GM04504 (cell line): ENCODE data around the gene FBXL16.
"Not testable (repeated sequence)": the region's sequence is repeated elsewhere in the genome, so short reads cannot be mapped to it uniquely, and the experiment has no call there.

ENCODE experiments used
- DNase-seq: peaks from one replicate; pipeline ENCODE4 v3.0.0-alpha.2; 2012; ENCODE audit warnings: low read depth

Gene FBXL16

DNA sequence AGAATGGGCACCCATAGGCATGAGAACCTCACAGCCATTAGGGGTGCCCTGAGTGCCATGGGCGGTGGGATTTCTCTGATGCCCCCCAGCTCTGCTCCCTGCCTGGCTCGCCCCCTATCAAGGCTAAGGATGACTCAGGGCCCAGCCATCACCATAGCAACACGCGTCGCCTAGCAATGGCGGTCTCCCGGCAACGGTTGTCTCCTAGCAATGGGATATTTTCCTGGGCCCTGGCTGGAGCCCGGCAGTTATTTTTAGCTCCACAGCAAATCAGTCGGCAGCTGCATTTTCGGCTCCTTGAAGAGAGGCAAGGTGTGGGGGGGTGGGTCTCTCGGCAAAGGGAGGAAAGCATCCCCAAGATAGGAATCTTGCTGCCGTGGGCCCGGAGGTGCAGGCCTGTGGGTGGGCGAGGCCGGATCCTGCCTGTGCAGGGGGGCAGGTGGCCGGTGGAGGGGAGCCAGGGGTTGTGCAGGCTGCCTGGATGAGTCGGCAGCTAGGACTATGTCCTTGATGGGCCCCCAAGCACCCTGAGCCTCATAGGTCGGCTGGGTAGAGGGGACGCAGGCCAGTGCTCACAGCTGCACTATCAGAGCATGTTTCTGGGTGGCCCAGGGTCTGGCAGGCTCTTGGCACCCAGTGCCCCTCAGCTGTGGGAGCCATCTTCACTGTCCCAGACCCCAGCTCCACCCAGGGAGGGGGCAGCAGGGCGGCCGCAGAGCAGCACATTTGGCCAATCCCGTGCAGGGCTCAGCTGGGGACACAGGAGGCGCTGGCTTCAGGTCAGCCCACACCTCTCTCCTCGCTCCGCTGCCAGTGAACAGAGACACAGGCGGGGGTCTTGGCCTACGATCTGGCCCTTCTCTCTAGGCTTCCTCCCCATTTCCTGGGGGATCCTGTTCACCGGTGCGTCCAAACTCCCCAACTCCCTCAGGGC, 4.2 kb upstream of the FBXL16 start:
- DNase-seq = no peak

DNA sequence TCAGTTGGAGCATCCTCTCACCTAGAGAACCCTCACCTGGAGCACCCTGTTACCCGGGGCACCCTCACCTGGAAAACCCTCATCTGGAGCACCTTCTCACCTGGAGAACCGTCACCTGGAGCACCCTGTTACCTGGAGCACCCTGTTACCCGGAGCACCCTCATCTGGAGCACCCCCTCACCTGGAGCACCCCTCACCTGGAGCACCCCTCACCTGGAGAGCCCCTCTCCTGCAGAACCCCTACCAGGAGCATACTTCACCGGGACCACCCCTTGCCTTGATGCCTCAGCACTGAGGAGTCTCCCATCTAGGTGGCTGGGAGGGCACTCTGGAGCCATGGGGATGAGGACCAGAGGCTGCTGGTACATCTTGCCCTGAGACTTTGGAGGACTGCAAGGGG, 3.4 kb upstream of the FBXL16 start:
- no peak for DNase-seq

DNA sequence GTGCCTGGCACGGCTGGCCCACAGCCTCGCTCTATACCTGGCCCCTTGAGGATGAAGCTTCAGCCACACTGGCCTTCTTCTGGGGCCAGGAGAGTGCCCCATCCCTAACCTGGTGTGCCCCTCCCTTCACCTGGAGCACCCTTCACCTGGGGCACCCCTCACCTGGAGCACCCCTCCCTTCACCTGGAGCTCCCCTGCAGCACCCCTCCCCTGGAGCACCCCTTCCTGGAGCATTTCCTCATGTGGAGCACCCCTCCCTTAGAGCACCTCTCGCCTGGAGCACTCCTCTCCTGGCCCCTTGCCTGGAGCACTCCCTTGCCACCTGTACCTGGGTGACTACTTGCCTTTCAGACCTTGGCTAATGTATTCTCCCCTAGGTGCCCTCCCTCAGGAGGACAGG, 2.4 kb upstream of the FBXL16 start:
- no peak for DNase-seq

DNA sequence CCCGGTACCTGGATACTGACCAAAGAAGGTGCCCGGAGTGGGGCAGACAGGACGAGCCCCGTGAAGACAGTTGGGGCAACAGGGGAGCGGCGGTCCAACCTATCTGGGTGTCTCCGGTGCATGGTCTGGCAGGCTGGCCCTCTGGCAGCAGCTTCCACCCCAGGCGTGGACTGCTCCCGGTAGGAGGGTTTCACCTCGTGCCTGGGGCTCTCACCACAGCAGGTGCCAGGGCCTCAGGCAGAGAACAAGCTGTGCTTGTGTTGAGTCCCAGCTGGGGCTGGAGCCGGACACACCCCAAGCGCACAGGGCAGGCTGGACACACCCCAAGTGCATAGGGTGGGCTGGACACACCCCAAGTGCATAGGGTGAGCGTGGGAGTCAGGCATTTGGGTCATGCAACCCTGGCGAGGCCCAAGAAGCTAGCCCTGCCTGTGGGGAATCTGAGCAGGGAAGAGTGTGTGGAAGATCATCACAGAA, 1.5 kb upstream of the FBXL16 start:
- no peak for DNase-seq

DNA sequence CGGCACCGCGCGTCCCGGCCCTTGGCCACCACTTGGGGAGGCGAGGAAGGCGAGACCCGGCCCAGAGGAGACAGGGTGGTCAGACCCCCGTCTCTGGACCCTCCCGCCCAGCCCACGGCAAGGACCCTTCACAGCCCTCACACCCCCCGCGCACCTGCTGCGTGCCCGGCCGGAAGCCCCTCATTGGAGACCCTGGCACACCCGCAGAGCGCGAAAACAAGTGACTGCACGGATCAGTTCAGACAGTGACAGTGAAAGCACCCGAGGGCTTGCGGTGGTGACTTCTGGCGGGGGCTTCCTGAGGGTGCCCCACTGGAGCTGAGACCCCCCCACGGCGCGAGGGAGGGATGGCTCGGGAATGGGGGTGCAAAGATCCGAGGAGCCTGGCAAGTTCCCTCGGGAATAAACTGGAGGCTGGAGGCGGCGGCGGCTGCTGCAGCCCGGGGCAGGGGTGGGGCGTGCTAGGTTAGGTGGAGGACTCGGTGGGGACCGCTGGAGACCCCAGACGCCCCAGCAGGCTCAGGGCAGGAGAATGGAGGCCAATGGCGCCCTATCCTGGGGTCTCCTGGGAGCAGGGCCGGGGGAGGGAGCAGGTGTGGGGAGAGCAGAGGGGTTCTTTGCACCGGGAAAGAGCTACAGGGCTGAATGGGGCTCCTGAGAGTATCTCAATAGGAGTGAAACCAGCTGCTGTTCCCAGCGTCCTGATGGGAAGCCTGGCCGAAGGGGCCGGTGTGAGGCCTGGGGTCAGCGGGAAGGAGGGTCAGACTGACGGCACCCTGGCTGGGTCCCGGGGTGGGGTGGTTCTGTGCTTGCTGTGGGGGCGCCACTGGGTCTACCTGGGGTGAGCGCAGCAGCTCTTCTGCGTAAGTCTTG, 824 bp upstream of the FBXL16 start:
- DNase-seq = no peak

DNA sequence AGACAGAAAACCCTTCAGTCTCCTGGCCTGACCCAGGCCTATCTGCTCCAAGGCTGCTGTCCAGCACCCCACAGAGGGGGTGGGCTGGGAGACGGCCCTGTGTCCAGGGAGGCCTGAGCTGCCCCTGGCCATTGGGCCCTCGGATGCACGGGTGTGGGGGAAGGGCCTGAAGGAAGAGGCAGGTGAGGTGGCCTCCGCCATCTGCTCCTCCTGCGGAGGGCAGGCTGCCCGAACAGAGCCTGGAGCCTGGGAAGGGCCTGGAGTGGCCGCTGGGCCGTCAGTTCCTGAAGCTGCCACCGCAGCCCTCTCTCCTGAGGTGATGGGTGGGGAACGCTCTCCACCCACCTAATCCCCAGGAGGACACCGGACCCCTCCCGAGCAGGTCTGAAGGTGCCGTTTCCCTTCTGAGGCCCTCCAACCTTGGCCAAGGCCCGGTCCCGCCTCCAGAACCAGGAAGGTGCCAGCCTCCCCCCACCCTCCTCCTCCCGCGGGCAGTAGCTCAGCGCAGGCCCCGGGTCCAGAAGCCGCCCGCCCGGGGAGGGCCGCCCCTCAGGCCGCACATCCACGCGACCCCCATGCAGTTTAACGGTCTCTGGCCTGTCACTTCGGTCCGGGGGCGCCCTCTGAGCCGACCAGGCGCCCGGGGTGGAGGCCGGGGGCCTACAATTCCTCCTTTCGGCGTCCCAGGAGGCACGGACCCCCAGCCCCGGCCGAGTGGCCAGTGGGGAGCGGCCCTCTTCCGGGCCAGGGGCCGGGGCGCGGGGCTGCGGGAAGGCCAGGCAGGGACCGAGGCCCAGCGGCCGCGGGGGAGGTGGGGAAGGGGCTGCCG, 835 bp downstream of the FBXL16 start:
- no peak for DNase-seq

DNA sequence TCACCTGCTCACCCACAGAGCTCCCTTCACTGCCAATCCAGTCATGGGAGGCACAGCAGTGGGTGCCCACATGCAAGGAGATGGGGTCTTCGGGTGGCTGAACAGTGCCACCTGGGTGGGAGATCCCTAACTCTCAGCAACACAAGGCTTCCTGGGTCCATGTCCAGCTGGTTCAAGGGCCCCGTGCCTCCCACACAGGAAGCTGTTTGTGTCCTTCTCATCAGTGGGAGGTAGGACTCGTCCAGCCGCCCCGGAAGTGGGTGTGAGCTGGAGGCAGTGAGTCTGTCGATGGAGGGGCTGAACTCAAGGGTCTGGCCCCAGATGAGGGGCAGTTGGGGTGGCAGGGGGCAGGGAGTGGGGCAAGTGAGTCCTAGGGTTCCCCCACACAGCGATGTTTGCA, 1.6 kb downstream of the FBXL16 start:
- no peak for DNase-seq

DNA sequence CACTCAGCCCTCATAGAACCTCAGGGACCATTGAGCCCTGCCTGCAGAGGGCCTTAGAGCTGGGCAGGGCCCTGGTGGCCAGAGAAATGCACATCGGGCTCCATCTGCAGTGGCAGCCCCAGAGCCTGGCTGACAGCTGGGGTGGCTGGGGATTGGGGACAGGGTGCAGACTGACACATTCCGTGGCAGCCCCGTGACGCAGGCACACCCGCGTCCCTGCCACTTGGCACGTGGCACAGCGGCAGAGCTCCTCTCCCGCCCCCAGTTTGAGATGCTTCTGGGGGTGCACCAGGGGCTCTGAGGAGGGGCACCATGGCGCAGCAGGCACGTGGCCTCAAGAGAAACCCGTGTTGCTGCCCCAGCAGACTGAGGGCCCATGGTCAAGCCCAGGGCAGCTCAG, 2.2 kb downstream of the FBXL16 start:
- DNase-seq = no peak

DNA sequence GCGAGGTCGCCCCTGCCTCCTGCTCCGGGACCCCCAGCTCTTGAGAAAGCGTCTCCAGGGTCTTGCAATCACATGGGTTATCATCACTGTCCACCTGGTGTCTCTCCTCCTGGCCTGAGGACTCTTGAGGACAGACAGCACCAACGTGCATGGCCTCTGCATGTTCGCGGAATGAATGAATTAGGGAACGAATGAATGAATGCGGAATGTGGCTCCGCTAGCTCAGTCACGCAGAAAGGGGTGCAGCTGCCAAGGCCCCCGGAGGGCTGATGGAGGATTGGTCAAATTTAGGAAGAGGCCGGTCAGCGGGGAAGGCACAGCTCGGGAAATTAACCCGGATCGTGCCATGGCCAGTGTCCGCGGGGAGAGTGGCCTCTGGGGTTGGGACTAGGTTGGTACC, 3.3 kb downstream of the FBXL16 start:
- DNase-seq = no peak

DNA sequence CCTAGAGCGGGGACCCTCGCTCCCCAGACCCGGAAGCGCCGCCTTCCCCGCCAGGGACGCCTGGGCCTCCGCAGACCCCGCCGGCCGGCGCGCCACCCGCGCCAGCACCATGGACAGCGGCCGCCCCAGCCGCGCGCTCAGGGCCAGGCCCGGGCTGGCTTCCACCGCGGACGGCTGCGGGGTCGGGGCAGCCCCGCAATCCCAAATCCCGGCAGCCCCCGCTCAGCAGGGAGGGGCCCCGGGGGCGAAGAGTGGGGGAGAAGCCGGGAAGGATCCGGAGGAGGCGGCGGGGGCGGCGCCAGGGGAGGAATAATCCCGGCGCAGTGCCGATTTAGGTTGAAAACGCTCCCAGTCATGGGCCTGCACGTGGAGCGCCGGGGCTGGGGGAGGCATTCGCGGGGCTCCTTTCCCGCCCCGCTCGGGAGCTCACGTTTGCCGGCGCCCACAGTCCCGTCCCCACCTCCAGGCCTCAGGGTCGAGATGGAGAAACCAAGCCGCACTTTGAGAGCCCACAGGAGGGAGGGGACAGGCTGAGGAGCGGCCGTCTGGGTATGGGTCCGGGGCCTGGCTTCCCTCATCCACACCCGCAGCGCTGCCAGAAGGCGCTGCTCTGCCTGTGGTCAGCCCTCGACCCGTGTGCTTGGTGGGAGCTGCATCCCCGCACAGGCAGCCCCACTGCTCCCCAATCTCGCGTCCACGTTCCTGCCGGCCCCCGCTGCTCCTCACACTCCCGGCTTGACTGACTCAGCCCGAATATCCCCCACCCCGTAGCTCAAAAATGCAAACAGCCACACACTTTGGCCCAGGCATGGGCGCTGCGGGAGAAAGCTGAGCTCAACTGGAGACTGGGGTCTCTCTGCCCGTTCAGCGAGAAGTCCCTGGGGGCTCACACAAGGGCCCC, 4.7 kb downstream of the FBXL16 start:
- DNase-seq = no peak

DNA sequence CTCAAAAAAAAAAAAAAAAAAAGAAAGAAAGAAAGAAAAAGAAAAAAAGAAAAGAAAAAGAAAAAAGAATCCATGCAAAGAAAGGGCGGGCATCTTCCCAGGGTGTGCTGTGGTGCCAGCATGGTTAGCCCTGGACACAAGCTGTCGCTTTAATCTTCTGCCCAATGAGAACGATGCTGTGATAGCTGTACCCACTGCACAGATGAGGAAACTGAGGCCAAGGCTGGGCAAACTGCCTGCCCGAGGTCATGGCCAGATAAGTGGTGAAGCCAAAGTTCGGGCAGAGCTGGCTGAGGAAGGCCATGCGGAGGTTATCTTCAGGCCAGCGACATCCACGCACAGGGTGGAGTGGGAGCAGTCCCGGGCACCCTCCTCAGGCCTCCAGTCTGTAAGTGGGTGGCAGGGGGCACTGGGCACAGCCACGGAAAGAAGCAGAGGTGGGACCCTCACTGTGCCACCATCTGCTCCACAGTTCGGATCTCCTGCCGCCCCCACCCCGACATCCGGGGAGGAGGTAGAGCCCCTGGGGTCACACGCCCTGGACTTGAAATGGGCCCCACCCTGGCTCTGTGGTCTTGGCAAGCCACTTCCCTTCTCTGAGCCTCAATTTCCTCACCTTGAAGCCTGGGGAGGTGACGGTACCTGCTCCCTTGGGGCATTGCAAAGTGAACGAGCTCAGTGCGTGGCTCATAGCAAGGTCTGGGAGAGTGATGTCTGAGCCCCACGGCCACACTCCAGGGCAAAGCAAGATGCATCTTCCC, 6.5 kb downstream of the FBXL16 start:
- DNase-seq = no peak

DNA sequence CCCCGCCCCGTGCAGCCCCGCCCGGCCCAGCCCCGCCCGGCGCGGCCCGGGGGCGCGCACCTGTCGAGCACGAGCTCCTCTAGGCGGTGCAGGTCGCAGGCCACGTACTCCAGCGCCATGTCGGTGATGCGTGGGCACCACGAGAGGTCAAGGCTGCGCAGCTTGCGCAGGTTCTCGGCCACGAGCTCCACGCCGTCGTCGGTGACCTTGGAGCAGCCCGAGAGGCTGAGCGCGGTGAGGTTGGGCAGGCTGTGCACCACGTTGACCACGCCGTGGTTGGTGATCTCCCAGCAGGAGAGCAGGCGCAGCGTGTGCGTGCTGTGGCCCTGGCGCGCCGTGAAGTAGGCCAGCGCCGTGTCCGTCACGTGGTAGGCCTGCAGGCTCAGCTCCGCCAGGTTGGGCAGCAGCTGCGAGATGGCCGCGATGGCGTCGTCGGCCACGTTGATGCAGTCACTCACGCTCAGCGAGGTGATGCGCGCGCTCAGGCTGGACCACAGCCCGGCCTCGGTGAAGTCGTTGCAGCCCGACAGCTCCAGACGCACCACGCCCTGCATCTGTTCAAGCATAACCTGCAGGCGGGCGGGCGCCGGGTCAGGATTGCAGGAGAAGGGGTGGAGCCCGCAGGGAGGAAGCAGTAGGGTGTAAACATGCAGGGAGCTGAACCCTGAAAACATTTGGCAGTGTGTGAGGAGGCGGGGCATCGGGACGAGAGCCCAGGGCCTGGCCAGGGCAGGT, 10.1 kb downstream of the FBXL16 start:
- DNase-seq = no peak

DNA sequence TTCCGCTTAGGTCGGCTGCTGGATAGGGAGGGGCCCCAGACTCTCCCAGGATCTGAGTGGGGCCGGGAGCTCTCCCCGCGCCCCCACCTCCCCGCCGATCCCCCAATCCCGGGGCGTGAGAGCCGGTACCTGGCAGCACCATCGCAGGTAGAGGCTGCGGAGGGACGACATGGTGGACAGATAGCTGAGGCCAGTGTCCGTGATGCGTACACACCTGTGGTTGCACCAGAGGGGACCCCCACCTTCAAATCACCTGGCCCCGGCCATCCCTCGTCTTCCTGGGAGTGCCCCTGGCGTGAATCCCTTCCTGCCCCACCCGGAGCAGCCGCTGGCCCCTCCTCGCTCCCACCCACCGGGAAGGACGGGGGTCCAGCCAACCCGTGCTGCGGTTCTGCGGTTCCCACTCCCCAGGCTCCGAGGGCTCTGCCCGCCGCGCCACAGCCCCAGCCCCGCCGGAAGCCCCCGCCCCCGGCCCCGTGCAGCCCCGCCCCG, 10.7 kb downstream of the FBXL16 start:
- DNase-seq = no peak

DNA sequence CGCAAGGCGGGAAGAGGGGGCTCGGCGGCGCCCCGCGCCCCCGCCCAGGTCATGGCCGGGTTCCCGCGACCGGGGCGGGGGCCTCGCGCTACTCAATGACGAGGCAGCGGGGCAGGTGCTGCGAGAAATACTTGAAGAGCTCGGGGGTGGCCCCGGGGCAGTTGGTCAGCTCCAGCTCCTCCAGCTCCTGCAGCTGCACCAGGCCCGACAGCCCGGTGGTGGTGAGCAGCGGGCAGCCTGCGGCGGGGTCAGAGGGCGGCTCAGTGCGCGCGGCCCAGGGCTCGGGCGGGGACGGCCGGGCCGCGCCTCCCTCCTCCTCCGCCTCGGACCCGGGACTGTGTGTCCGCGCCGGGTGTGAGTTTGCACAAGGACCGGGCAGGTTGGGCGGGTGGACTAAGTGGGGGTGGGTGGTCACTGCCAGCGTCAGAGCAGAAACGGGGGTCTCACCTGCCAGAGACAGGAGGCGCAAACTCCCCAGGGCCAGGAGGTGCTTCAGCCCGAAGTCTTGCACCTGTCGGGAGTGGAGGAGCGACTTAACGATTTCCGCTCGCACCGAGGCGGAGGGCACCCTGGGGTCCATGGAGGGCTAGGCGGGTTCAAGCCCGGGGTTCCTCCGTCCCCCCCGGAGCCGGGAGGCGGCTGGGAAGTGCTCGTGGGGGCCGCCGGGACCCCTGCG, 11.3 kb downstream of the FBXL16 start:
- no peak for DNase-seq

DNA sequence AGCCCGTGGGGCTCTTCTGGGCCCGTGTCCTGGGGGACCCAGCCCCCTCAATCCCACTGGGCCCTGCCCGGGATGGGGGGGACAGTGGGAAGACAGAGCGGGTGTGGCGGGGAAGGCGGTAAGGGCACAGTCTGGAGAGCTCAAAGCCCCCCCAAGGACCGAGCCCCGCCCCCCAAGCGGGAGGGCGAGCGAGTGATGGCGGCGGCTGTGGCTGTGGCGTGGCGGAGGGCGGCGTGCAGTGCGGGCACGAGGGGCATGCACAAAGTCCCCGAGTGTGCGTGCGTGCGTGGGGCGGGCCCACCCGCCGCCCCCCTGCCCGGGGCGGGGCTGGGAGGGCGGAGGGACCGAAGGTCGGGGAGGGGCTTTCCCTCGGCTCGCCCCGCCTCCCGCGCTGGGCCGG, 11.8 kb downstream of the FBXL16 start:
- DNase-seq = no peak

DNA sequence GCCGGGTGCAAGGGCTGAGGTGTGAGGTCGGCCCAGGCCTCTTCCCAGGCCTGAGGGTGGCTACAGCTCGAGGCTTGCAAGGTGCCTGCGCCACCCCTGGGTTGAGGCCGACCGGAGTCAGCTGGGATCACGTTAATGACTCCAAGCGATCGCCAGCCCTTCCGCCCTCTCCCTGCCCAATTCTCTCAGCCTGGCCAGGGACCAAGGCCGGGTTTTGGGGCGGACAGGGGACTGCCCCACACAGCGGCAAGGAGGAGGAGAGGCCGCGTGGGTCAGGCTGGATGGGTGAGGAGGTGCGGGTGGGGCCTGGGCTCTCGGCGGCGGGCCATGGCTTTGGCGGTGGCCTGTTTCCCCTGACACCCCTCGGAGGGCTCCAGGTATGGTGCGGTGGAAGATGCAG, 12.2 kb downstream of the FBXL16 start:
- no peak for DNase-seq

DNA sequence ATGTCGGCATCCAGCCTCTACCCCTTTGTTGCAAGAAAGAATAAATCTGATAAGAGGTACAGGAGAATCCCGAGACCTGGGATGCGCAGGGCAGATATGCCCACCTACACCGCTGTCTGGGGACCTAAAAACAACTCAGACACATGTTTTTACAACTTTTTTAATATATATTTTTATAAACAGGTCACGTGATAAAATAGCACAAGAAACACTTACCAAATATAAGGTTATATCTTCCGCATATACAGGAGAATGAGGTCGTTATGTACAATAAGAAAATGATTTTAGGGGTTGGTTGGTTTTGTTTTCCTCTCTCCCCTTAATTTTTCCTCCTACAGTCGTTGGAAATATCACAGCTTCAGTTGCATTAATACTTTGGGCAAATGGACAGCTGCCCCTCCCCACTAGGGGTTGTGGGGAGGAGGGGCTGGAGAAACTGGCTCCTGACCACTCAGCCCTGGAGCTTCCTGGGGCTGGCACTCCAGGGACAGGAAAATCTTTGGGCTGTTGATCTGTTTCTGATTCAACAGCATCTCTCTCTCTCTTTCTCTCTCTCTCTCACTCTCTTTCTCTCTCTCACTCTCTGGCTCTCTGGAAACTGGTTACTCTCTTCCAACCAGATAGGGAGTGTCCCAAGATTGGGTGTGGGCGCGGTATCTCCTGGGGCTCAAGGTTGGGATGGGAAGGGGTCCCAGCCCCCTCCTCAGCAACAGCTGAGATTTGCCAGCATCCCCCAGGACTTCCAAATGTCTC, 13.1 kb downstream of the FBXL16 start:
- no peak for DNase-seq

DNA sequence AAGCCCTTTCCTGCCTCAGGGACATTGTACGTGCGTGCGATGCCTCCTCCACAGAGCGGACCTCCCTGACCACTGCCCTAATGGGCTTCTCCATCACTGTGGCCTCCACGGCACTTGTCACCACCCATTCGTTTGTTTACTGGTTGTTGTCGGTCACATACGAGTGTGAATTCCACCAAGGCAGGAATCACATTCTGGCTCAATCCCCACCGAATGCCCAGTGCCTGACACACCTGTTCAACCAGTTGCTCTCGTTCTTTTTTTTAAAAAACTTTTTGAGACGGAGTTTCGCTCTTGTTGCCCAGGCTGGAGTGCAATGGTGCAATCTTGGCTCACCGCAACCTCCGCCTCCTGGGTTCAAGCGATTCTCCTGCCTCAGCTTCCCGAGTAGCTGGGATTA, 14.4 kb downstream of the FBXL16 start:
- not testable (repeated sequence) for DNase-seq
